Stimulated activated CD4-positive, alpha-beta T cell treated with anti-CD3 and anti-CD28 coated beads, Interleukin-2, amount 100 ng/mL, for 48 hours (primary cell): Measurements from ENCODE around the gene ARAP2.

Experiments used
- DNase-seq, 2 donors: peaks; one replicate each; pipeline ENCODE4 v3.0.0-alpha.2; 2020

Gene ARAP2

GRCh38 chr4:36244257-36245082 is at the start of gene ARAP2:
Gene ARAP2, minus strand, starts transcription at chr4:36244514. Its CDS starts 15,028 bp downstream, at chr4:36229486.
- DNase-seq = peak; percentile 53 to 63

- no peak for DNase-seq
Observed at GRCh38 chr4:36292556-36293188, 48.4 kb upstream of the ARAP2 start.

- DNase-seq = no peak
Observed at GRCh38 chr4:36290641-36291040, 46.3 kb upstream of the ARAP2 start.

GRCh38 chr4:36288731-36289426 is 44.6 kb upstream of the ARAP2 start:
- DNase-seq = no peak

GRCh38 chr4:36286481-36286871 is 42.2 kb upstream of the ARAP2 start:
- DNase-seq = no peak

- DNase-seq = peak; percentile 34 to 36
Observed at GRCh38 chr4:36285784-36286480, 41.6 kb upstream of the ARAP2 start.

- DNase-seq = no peak
Observed at GRCh38 chr4:36283912-36284465, 39.7 kb upstream of the ARAP2 start.

- DNase-seq = no peak
Observed at GRCh38 chr4:36282503-36283030, 38.3 kb upstream of the ARAP2 start.

- no peak for DNase-seq
Observed at GRCh38 chr4:36281384-36282106, 37.2 kb upstream of the ARAP2 start, which contains the start of gene DTHD1. Gene DTHD1, plus strand, starts transcription at chr4:36281616. Its CDS starts 143 bp downstream, at chr4:36281759.

GRCh38 chr4:36280555-36280954 is 36.2 kb upstream of the ARAP2 start:
- DNase-seq = no peak

GRCh38 chr4:36278789-36279188 is 34.5 kb upstream of the ARAP2 start:
- DNase-seq = no peak

- no peak for DNase-seq
Observed at GRCh38 chr4:36277533-36277932, 33.2 kb upstream of the ARAP2 start.

- no peak for DNase-seq
Observed at GRCh38 chr4:36274158-36274557, 29.8 kb upstream of the ARAP2 start.

- no peak for DNase-seq
Observed at GRCh38 chr4:36273276-36273675, 29.0 kb upstream of the ARAP2 start.

GRCh38 chr4:36269533-36270173 is 25.3 kb upstream of the ARAP2 start:
- DNase-seq = no peak

- no peak for DNase-seq
Observed at GRCh38 chr4:36269101-36269500, 24.8 kb upstream of the ARAP2 start.

GRCh38 chr4:36267486-36268268 is 23.4 kb upstream of the ARAP2 start:
- DNase-seq = no peak

- DNase-seq = no peak
Observed at GRCh38 chr4:36264207-36264826, 20.0 kb upstream of the ARAP2 start.

GRCh38 chr4:36260731-36261130 is 16.4 kb upstream of the ARAP2 start:
- no peak for DNase-seq

- no peak for DNase-seq
Observed at GRCh38 chr4:36256398-36256891, 12.1 kb upstream of the ARAP2 start.
